IMR-90 (cell line): ENCODE results near the gene FBXW5. TPM values are rescaled to one million over a fixed set of nuclear protein-coding genes. Genes with fewer than 3 reads are reported as not detected.
A peak's percentile ranks its signal among the peaks of the same experiment; 100 is the strongest.

Experiments
- ATAC-seq: fragments of 200-7000 bp; cut with Tn5 transposase; 2 replicates; pipeline ENCODE4 v1.9.1; 2020; ENCODE audit warnings: low read depth, mild to moderate bottlenecking, moderate library complexity
- BruUV-seq: library from RNA; stranded (reverse); fragments of 400-500 nt; replicated peaks from 2 replicates; lab custom pipeline; 2021; lab: Mats Ljungman, UMichigan
- CTCF ChIA-PET: fragments of 300-600 bp; formaldehyde crosslinking; extraction: SDS; loops from one replicate; lab custom pipeline; 2021; ENCODE audit warnings: antibody characterized with exemption; lab: Yijun Ruan, JAX
- POLR2A ChIA-PET: fragments of 300-600 bp; sonication (Branson Sonifier 250); formaldehyde crosslinking; loops from one replicate; lab custom pipeline; 2022; ENCODE audit warnings: antibody characterized with exemption; ENCODE audit not compliant: unreplicated experiment; lab: Charles Lee
- DNase-seq: peaks from one replicate; pipeline ENCODE4 v3.0.0; 2013
- H2AFZ ChIP-seq: replicated peaks from 2 replicates; pipeline ENCODE3; 2013; ENCODE audit warnings: low read length, mild to moderate bottlenecking; ENCODE audit not compliant: poor library complexity
- H2AK5ac ChIP-seq: 2 replicates; pipeline ENCODE4 v1.6.1; 2013; ENCODE audit warnings: low read depth, low read length, inconsistent platforms
- H2AK9ac ChIP-seq: replicated peaks from 2 replicates; pipeline ENCODE3; 2013; ENCODE audit warnings: mild to moderate bottlenecking, low read depth, low read length, moderate library complexity; ENCODE audit not compliant: poor library complexity
- H2BK120ac ChIP-seq: 2 replicates; pipeline ENCODE4 v1.6.1; 2013; ENCODE audit warnings: low read depth, low read length, inconsistent platforms
- H2BK15ac ChIP-seq: 3 replicates; pipeline ENCODE4 v1.6.1; 2013; ENCODE audit warnings: low read depth, low read length, inconsistent platforms
- H2BK20ac ChIP-seq: 2 replicates; pipeline ENCODE4 v1.6.1; 2013; ENCODE audit warnings: low read depth, mild to moderate bottlenecking, inconsistent platforms, low read length, moderate library complexity
- H2BK5ac ChIP-seq: 2 replicates; pipeline ENCODE4 v1.6.1; 2013; ENCODE audit warnings: mild to moderate bottlenecking, low read depth, low read length, inconsistent platforms; ENCODE audit not compliant: poor library complexity, severe bottlenecking
- H3K14ac ChIP-seq: replicated peaks from 2 replicates; pipeline ENCODE4 v1.6.1; 2013; ENCODE audit warnings: low read depth, low read length, inconsistent platforms
- H3K18ac ChIP-seq: 2 replicates; pipeline ENCODE4 v1.6.1; 2013; ENCODE audit warnings: low read depth, low read length, control low read depth
- H3K23ac ChIP-seq: 2 replicates; pipeline ENCODE4 v1.6.1; 2013; ENCODE audit warnings: low read depth, low read length, inconsistent platforms
- H3K27ac ChIP-seq: 2 replicates; pipeline ENCODE4 v1.5.1; 2013; ENCODE audit warnings: mild to moderate bottlenecking, control low read depth, low read length; ENCODE audit not compliant: insufficient read depth
- H3K27me3 ChIP-seq: 2 replicates; pipeline ENCODE4 v1.6.1; 2013; ENCODE audit warnings: low read length; ENCODE audit not compliant: control insufficient read depth, insufficient read depth
- H3K36me3 ChIP-seq: 2 replicates; pipeline ENCODE4 v1.6.1; 2013; ENCODE audit warnings: low read length, mixed read lengths; ENCODE audit not compliant: control insufficient read depth, insufficient read depth
- H3K4ac ChIP-seq: 2 replicates; pipeline ENCODE4 v1.6.1; 2013; ENCODE audit warnings: low read depth, low read length, inconsistent platforms
- H3K4me1 ChIP-seq: 2 replicates; pipeline ENCODE4 v1.6.1; 2013; ENCODE audit warnings: low read length, mixed read lengths; ENCODE audit not compliant: control insufficient read depth, insufficient read depth
- H3K4me2 ChIP-seq: 2 replicates; pipeline ENCODE4 v1.6.1; 2013; ENCODE audit warnings: low read depth, mild to moderate bottlenecking, control low read depth, low read length, moderate library complexity
- H3K4me3 ChIP-seq: 2 replicates; pipeline ENCODE4 v1.5.1; 2013; ENCODE audit warnings: low read depth, mild to moderate bottlenecking, control low read depth, low read length, moderate library complexity; ENCODE audit not compliant: insufficient read depth
- H3K56ac ChIP-seq: 2 replicates; pipeline ENCODE4 v1.6.1; 2013; ENCODE audit warnings: low read length, inconsistent platforms; ENCODE audit not compliant: insufficient read depth; ENCODE audit errors: extremely low read depth
- H3K79me1 ChIP-seq, 2 experiments: 2 replicates each; pipeline ENCODE4 v1.6.1; 2013; ENCODE audit warnings: low read length in 2 of 2, inconsistent platforms in 1 of 2, low read depth in 1 of 2
- H3K9ac ChIP-seq: 2 replicates; pipeline ENCODE4 v1.6.1; 2013; ENCODE audit warnings: low read depth, low read length, control low read depth
- H3K9me1 ChIP-seq: 2 replicates; pipeline ENCODE4 v1.6.1; 2013; ENCODE audit warnings: low read length, inconsistent platforms; ENCODE audit not compliant: insufficient read depth
- H3K9me3 ChIP-seq: 2 replicates; pipeline ENCODE4 v1.6.1; 2013; ENCODE audit warnings: low read length; ENCODE audit not compliant: control insufficient read depth, insufficient read depth
- H4K20me1 ChIP-seq: 2 replicates; pipeline ENCODE4 v1.6.1; 2013; ENCODE audit warnings: low read length, inconsistent platforms; ENCODE audit not compliant: insufficient read depth
- H4K5ac ChIP-seq: 2 replicates; pipeline ENCODE4 v1.6.1; 2013; ENCODE audit warnings: mild to moderate bottlenecking, low read depth, low read length, control low read depth
- H4K8ac ChIP-seq, 2 experiments: 2 replicates each; pipeline ENCODE4 v1.6.1; 2013; ENCODE audit warnings: low read depth in 2 of 2, low read length in 2 of 2, control low read depth in 1 of 2, inconsistent platforms in 1 of 2
- H4K91ac ChIP-seq: 2 replicates; pipeline ENCODE4 v1.6.1; 2013; ENCODE audit warnings: low read depth, low read length, inconsistent platforms; ENCODE audit not compliant: insufficient read depth
- CHD1 ChIP-seq: IDR thresholded peaks from 2 replicates; pipeline ENCODE4 v1.6.1; 2012; ENCODE audit warnings: low read depth, low read length, improper control_type of control experiment
- MAFK ChIP-seq: IDR thresholded peaks from 2 replicates; pipeline ENCODE4 v1.6.1; 2012; ENCODE audit warnings: low read depth, low read length, improper control_type of control experiment
- POLR2A ChIP-seq: IDR thresholded peaks from 2 replicates; pipeline ENCODE4 v1.6.1; 2012; ENCODE audit warnings: mild to moderate bottlenecking, low read depth, low read length
- RAD21 ChIP-seq: IDR thresholded peaks from 2 replicates; pipeline ENCODE4 v1.6.1; 2012; ENCODE audit warnings: low read length, improper control_type of control experiment
- RCOR1 ChIP-seq: IDR thresholded peaks from 2 replicates; pipeline ENCODE4 v1.6.1; 2012; ENCODE audit warnings: mild to moderate bottlenecking, low read length, improper control_type of control experiment; ENCODE audit not compliant: insufficient replicate concordance
- SMC3 ChIP-seq: fragments of 150-350 bp; IDR thresholded peaks from 2 replicates; pipeline ENCODE4 v1.6.1; 2016; ENCODE audit warnings: low read depth, mild to moderate bottlenecking, antibody characterized with exemption, low read length, moderate library complexity
- WGBS, 2 experiments: methylation state at CpG; one replicate each; pipeline versions ENCODE4 v1.1.5 to v1.1.7; 2013; ENCODE audit warnings: missing lambda C conversion rate in 2 of 2; ENCODE audit not compliant: insufficient read length in 1 of 2; ENCODE audit errors: extremely low coverage in 2 of 2; 5-methylcytosine and 5-hydroxymethylcytosine counted together
- dilution Hi-C: fragments of 300-500 bp; cut with HindIII; formaldehyde crosslinking; loops from one replicate; pipeline ENCODE4 v1.14.3; 2018; ENCODE audit warnings: low sequenced_read_pairs; ENCODE audit not compliant: unreplicated experiment
- in situ Hi-C: fragments of 300-500 bp; cut with MboI; formaldehyde crosslinking; loops from 3 replicates; pipeline ENCODE4 v1.14.3; 2019; ENCODE audit warnings: low sequenced_read_pairs, inconsistent platforms, mixed read lengths
- intact Hi-C: fragments of 100-400 bp; cut with micrococcal nuclease; formaldehyde crosslinking; loops from 2 replicates; pipeline ENCODE4 v1.10.0; 2022
- polyA plus RNA-seq, 3 experiments: library from polyadenylated mRNA; depleted of rRNA; stranded (reverse); fragments of >200 nt; gene quantifications; 2 replicates each; pipeline ENCODE4 v1.2.3, GENCODE V29; 2012; ENCODE audit warnings: low replicate concordance in 1 of 3
- total RNA-seq: library from RNA; depleted of rRNA; stranded (reverse); fragments of >200 nt; gene quantifications from 2 replicates; pipeline ENCODE4 v1.2.3, GENCODE V29; 2012
- TF ChIP-seq, protein P1 (sequence below): fragments of 150-350 bp; IDR thresholded peaks from 2 replicates; pipeline ENCODE4 v1.6.1; 2016; ENCODE audit warnings: low read depth, mild to moderate bottlenecking, low read length, moderate library complexity, borderline replicate concordance

Gene FBXW5
- total and polyA plus RNA-seq, 2 of the 4 experiments (the other 2 are of a cell fraction) = 65.1 to 80.2 TPM

DNA sequence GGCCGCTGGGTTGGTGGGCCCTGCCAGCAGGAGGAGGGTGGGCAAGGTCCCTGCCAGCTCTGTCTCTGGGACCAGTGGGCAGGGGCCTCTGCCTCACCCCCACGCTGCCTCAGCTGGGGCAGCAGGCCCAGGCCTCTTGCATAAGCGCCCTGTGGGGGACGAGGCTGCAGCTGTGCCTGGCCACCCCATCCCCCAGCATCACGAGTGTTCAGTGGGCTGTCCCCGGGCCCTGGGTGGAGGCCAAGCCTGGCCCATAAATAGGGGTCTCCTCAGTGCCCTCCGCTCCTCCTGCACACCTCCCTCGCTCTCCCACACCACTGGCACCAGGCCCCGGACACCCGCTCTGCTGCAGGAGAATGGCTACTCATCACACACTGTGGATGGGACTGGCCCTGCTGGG, 32.7 kb upstream of the FBXW5 start, which contains the start of gene PTGDS:
PTGDS (plus strand) TSS at position 282 of the 400 bp plus-strand sequence; CDS start at position 357, 75 bp downstream.
- peak within 1 kb of the TSS; percentile 50; the same call in 1 of the 2 replicates for H4K5ac ChIP-seq
- H3K9ac ChIP-seq = peak within 1 kb of the TSS; percentile 48; the same call in 1 of the 2 replicates
- no peak within 1 kb of the TSS for H2BK15ac ChIP-seq
- H3K4me3 ChIP-seq = peak within 1 kb of the TSS; percentile 60
- intact Hi-C loops = no loop called here
- H2AK9ac ChIP-seq = peak within 1 kb of the TSS; percentile 51
- H2BK120ac ChIP-seq = peak within 1 kb of the TSS; percentile 10; the same call in 1 of the 2 replicates
- TF ChIP-seq RAD21 = no peak
- TF ChIP-seq POLR2A = no peak
- TF ChIP-seq, protein P1, sequence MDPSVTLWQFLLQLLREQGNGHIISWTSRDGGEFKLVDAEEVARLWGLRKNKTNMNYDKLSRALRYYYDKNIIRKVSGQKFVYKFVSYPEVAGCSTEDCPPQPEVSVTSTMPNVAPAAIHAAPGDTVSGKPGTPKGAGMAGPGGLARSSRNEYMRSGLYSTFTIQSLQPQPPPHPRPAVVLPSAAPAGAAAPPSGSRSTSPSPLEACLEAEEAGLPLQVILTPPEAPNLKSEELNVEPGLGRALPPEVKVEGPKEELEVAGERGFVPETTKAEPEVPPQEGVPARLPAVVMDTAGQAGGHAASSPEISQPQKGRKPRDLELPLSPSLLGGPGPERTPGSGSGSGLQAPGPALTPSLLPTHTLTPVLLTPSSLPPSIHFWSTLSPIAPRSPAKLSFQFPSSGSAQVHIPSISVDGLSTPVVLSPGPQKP = no peak
- TF ChIP-seq RCOR1 = no peak
- TF ChIP-seq MAFK = no peak
- TF ChIP-seq CHD1 = no peak
- TF ChIP-seq SMC3 = no peak
- H3K27ac ChIP-seq = peak within 1 kb of the TSS; percentile 12; the same call in 1 of the 2 replicates
- WGBS, 2 experiments = 19% methylated on average over 4 of the region's 10 CpGs; no CpG with 5 or more reads in 1 of the 2 experiments
- H2AK5ac ChIP-seq = peak within 1 kb of the TSS; percentile 54
- no peaks in the 10 kb centered on the region for H3K9me3 ChIP-seq
- no peak within 1 kb of the TSS for H4K91ac ChIP-seq
- H3K27me3 ChIP-seq = peaks cover 12% of the 10 kb centered on the region; the same call in 1 of the 2 replicates
- no peak within 1 kb of the TSS for H3K56ac ChIP-seq
- H3K4ac ChIP-seq = 0 out of 2 replicates have a peak within 1 kb of the TSS, but pooled peaks have one; percentile 24
- H3K14ac ChIP-seq = no peak within 1 kb of the TSS
- H2BK20ac ChIP-seq = no peak within 1 kb of the TSS
- H3K79me1 ChIP-seq = no peaks in the 10 kb centered on the region
- peak within 1 kb of the TSS; percentile 61; the same call in 1 of the 2 replicates for H3K18ac ChIP-seq
- ATAC-seq = peak; percentile 30
- CTCF ChIA-PET = no interaction called here
- peaks cover 7% of the 10 kb centered on the region; the same call in 1 of the 2 replicates for H3K4me1 ChIP-seq
- peak within 1 kb of the TSS; percentile 89 for H2AFZ ChIP-seq
- no peaks in the 10 kb centered on the region for H3K9me1 ChIP-seq
- H3K4me2 ChIP-seq = peak within 1 kb of the TSS; percentile 87
- dilution Hi-C loops = no loop called here
- H3K23ac ChIP-seq = no peak within 1 kb of the TSS; the same call in 1 of the 2 replicates
- peak; percentile 13 for DNase-seq
- H4K20me1 ChIP-seq = no peaks in the 10 kb centered on the region
- peak within 1 kb of the TSS; percentile 27 to 58; a peak in 2 of 4 replicates for H4K8ac ChIP-seq
- H2BK5ac ChIP-seq = no peak within 1 kb of the TSS
- H3K36me3 ChIP-seq = no peaks in the 10 kb centered on the region
- no TSS peak for BruUV-seq
- POLR2A ChIA-PET = no interaction called here
- in situ Hi-C loops = no loop called here
